Vagina (tissue), 2 donors: ENCODE data around the gene GLIPR1L1. TPM values are rescaled to one million over a fixed set of nuclear protein-coding genes. Genes with fewer than 3 reads are reported as not detected.

Source experiments
- DNase-seq, 2 donors: peaks; one replicate each; pipeline ENCODE4 v3.0.0-alpha.2; 2017; ENCODE audit errors: extremely low spot score in 2 of 2
- H3K27ac ChIP-seq: fragments of 200-600 bp; sonication (generic); one replicate; pipeline ENCODE4 v1.5.1; 2019
- H3K27me3 ChIP-seq: fragments of 200-600 bp; sonication (generic); one replicate; pipeline ENCODE4 v1.5.1; 2019
- H3K36me3 ChIP-seq, 2 donors: fragments of 200-600 bp; sonication (generic); one replicate each; pipeline ENCODE4 v1.5.1; 2017 to 2019
- H3K4me1 ChIP-seq: fragments of 200-600 bp; sonication (generic); one replicate; pipeline ENCODE4 v1.5.1; 2019
- H3K4me3 ChIP-seq, 2 donors: fragments of 200-600 bp; sonication (generic); 1 replicate in 1 of 2; 2 replicates in 1 of 2; pipeline ENCODE4 v1.5.1; 2016 to 2019
- H3K9me3 ChIP-seq: fragments of 200-600 bp; sonication (generic); one replicate; pipeline ENCODE4 v1.5.1; 2019
- CTCF ChIP-seq, 3 experiments: fragments of 450-650 bp in 2 of 3; fragments of 200-600 bp in 1 of 3; sonication (generic) in 1 of 3; IDR thresholded peaks; one replicate each; pipeline ENCODE4 v1.5.1; 2017 to 2019; ENCODE audit warnings: antibody characterized with exemption in 3 of 3, mild to moderate bottlenecking in 2 of 3, moderate library complexity in 2 of 3
- POLR2A ChIP-seq, 2 donors: fragments of 450-650 bp; IDR thresholded peaks; one replicate each; pipeline ENCODE4 v1.6.1; 2017; ENCODE audit warnings: antibody characterized with exemption in 2 of 2, mild to moderate bottlenecking in 2 of 2, moderate library complexity in 2 of 2
- POLR2AphosphoS5 ChIP-seq, 2 donors: sonication (generic); formaldehyde crosslinking; IDR thresholded peaks; one replicate each; pipeline ENCODE4 v1.9.0; 2017; ENCODE audit warnings: antibody characterized with exemption in 2 of 2, mild to moderate bottlenecking in 2 of 2, low read depth in 1 of 2; ENCODE audit not compliant: insufficient read depth in 1 of 2
- intact Hi-C: fragments of 100-400 bp; cut with DNase I; formaldehyde crosslinking; loops from one replicate; pipeline ENCODE4 v1.15.1; 2023
- total RNA-seq: library from RNA; depleted of rRNA; stranded (reverse); fragments of >200 nt; gene quantifications from one replicate; pipeline ENCODE4 v1.2.3, GENCODE V29; 2016

The GLIPR1L1 gene
- total RNA-seq, 1 donor from 2014 or later: not detected

GRCh38 chr12:75311369-75311768 lies 23.1 kb upstream of the GLIPR1L1 start:
- H3K27ac ChIP-seq: no peak overlapping the region
- H3K4me1 ChIP-seq: no peaks in the 10 kb centered on the region
- no peak overlapping the region for H3K4me3 ChIP-seq
- H3K36me3 ChIP-seq: no peaks in the 10 kb centered on the region
- DNase-seq: no peak
- H3K27me3 ChIP-seq: no peaks in the 10 kb centered on the region
- intact Hi-C loops: no loop called here
- H3K9me3 ChIP-seq: no peaks in the 10 kb centered on the region
- TF ChIP-seq POLR2AphosphoS5 (IDR thresholded peaks at IDR 0.05; ENCODE audit: insufficient read depth in 1 of 2, low read depth in 1 of 2) (no peak), CTCF (IDR thresholded peaks at IDR 0.05) (no peak), POLR2A (IDR thresholded peaks at IDR 0.05) (no peak)

- H3K27ac ChIP-seq: no peak overlapping the region
- H3K27me3 ChIP-seq: no peaks in the 10 kb centered on the region
- DNase-seq: no peak
- no peaks in the 10 kb centered on the region for H3K36me3 ChIP-seq
- intact Hi-C loops: no loop called here
- no peak overlapping the region for H3K4me3 ChIP-seq
- H3K4me1 ChIP-seq: no peaks in the 10 kb centered on the region
- H3K9me3 ChIP-seq: no peaks in the 10 kb centered on the region
- TF ChIP-seq POLR2AphosphoS5 (IDR thresholded peaks at IDR 0.05; ENCODE audit: insufficient read depth in 1 of 2, low read depth in 1 of 2): no peak
- no peak for TF ChIP-seq POLR2A (IDR thresholded peaks at IDR 0.05)
- no peak for TF ChIP-seq CTCF (IDR thresholded peaks at IDR 0.05)
These were observed 19.0 kb upstream of the GLIPR1L1 start for GRCh38 chr12:75315518-75315917.

- DNase-seq: no peak
- TF ChIP-seq CTCF (IDR thresholded peaks at IDR 0.05) (no peak), POLR2AphosphoS5 (IDR thresholded peaks at IDR 0.05; ENCODE audit: insufficient read depth in 1 of 2, low read depth in 1 of 2) (no peak), POLR2A (IDR thresholded peaks at IDR 0.05) (no peak)
- H3K4me1 ChIP-seq: no peaks in the 10 kb centered on the region
- no peaks in the 10 kb centered on the region for H3K9me3 ChIP-seq
- no peaks in the 10 kb centered on the region for H3K27me3 ChIP-seq
- no peaks in the 10 kb centered on the region for H3K36me3 ChIP-seq
- intact Hi-C loops: no loop called here
- H3K4me3 ChIP-seq: no peak overlapping the region
- H3K27ac ChIP-seq: no peak overlapping the region
These were observed 16.7 kb upstream of the GLIPR1L1 start for GRCh38 chr12:75317784-75318183.

- intact Hi-C loops: no loop called here
- TF ChIP-seq POLR2AphosphoS5 (IDR thresholded peaks at IDR 0.05; ENCODE audit: insufficient read depth in 1 of 2, low read depth in 1 of 2) (no peak), CTCF (IDR thresholded peaks at IDR 0.05) (no peak), POLR2A (IDR thresholded peaks at IDR 0.05) (no peak)
- H3K9me3 ChIP-seq: no peaks in the 10 kb centered on the region
- H3K4me1 ChIP-seq: no peaks in the 10 kb centered on the region
- H3K4me3 ChIP-seq: no peak overlapping the region
- H3K27ac ChIP-seq: no peak overlapping the region
- DNase-seq: no peak
- no peaks in the 10 kb centered on the region for H3K36me3 ChIP-seq
- H3K27me3 ChIP-seq: no peaks in the 10 kb centered on the region
These were observed 12.0 kb upstream of the GLIPR1L1 start for GRCh38 chr12:75322464-75322863.

- Histone ChIP-seq H3K4me3 (no peak overlapping the region), H3K4me1 (no peaks in the 10 kb centered on the region), H3K36me3 (no peaks in the 10 kb centered on the region), H3K9me3 (no peaks in the 10 kb centered on the region), H3K27ac (no peak overlapping the region), H3K27me3 (no peaks in the 10 kb centered on the region)
- TF ChIP-seq POLR2A (IDR thresholded peaks at IDR 0.05): no peak
- intact Hi-C loops: no loop called here
- no peak for DNase-seq
These were observed 10.8 kb upstream of the GLIPR1L1 start for GRCh38 chr12:75323663-75324062.

GRCh38 chr12:75327642-75328041 lies 6.8 kb upstream of the GLIPR1L1 start:
- no peaks in the 10 kb centered on the region for H3K27me3 ChIP-seq
- no peak overlapping the region for H3K4me3 ChIP-seq
- intact Hi-C loops: no loop called here
- H3K9me3 ChIP-seq: no peaks in the 10 kb centered on the region
- no peaks in the 10 kb centered on the region for H3K36me3 ChIP-seq
- DNase-seq: no peak
- no peak for TF ChIP-seq POLR2AphosphoS5 (IDR thresholded peaks at IDR 0.05; ENCODE audit: insufficient read depth in 1 of 2, low read depth in 1 of 2)
- TF ChIP-seq POLR2A (IDR thresholded peaks at IDR 0.05): no peak
- no peak for TF ChIP-seq CTCF (IDR thresholded peaks at IDR 0.05)
- no peak overlapping the region for H3K27ac ChIP-seq
- H3K4me1 ChIP-seq: peaks cover 8% of the 10 kb centered on the region
